IPS-18a (cell line): ENCODE measurements around the gene DCK.
A peak's percentile ranks its signal among the peaks of the same experiment; 100 is the strongest.
"Not testable (repeated sequence)": the region's sequence is repeated elsewhere in the genome, so short reads cannot be mapped to it uniquely, and the experiment has no call there.

Source experiments
- H3K27ac ChIP-seq: one replicate; pipeline ENCODE4 v1.5.1; 2013; ENCODE audit warnings: low read length
- H3K27me3 ChIP-seq: one replicate; pipeline ENCODE4 v1.6.1; 2013; ENCODE audit warnings: mild to moderate bottlenecking, low read length; ENCODE audit not compliant: control insufficient read depth, insufficient read depth
- H3K36me3 ChIP-seq: one replicate; pipeline ENCODE4 v1.6.1; 2013; ENCODE audit warnings: low read depth, low read length; ENCODE audit not compliant: control insufficient read depth
- H3K4me1 ChIP-seq: one replicate; pipeline ENCODE4 v1.6.1; 2013; ENCODE audit warnings: low read depth, low read length; ENCODE audit not compliant: control insufficient read depth
- H3K4me3 ChIP-seq: one replicate; pipeline ENCODE4 v1.5.1; 2013; ENCODE audit warnings: low read length
- H3K9ac ChIP-seq: one replicate; pipeline ENCODE4 v1.6.1; 2013; ENCODE audit warnings: mild to moderate bottlenecking, low read length, moderate library complexity
- H3K9me3 ChIP-seq: one replicate; pipeline ENCODE4 v1.6.1; 2013; ENCODE audit warnings: low read depth, low read length; ENCODE audit not compliant: control insufficient read depth

Gene DCK

DNA sequence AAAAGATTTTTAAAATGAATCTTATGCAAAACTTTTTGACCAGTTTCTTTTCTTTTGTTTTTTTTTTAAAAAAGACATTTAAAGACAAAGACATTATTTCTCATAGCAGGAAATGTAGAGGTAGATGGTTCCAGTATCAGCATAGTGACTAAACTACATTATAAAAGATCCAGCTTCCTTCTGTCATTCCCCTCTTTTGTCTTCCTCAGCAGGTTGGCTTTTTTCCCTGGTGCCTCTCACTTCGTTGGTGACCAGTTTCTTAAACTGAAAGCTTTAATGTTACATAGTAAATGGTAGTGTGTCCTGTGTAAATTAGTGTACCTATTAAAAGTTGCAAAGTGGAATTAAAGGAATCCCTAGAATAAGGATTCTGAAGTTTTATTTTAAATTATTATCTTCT lies 36.1 kb downstream of the DCK start:
- Histone ChIP-seq H3K27ac (no peak overlapping the region), H3K27me3 (no peaks in the 10 kb centered on the region), H3K9me3 (no peaks in the 10 kb centered on the region), H3K9ac (no peak overlapping the region), H3K4me3 (no peak overlapping the region), H3K4me1 (peaks cover 16% of the 10 kb centered on the region), H3K36me3 (peaks cover 25% of the 10 kb centered on the region)

DNA sequence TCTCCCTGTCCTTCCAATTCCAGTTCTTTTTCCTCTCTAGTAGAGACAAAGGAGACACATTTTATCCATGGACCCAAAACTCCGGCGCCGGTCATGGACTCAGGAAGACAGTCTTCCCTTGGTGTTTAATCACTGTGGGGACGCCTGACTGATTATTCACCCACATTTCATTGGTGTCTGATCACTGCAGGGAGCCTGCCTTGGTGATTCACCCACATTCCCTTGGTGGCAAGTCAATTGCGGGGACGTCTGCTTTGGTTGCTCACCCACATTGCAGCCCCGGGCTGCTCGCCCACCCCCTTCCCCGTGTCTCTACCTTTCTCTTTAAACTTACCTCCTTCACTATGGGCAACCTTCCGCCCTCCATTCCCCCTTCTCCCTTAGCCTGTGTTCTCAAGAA lies 38.7 kb downstream of the DCK start:
- not testable (repeated sequence) for H3K27ac ChIP-seq, H3K9me3 ChIP-seq, H3K9ac ChIP-seq, H3K4me3 ChIP-seq, H3K27me3 ChIP-seq
- Histone ChIP-seq H3K36me3 (peaks cover 17% of the 10 kb centered on the region), H3K4me1 (peaks cover 16% of the 10 kb centered on the region)

DNA sequence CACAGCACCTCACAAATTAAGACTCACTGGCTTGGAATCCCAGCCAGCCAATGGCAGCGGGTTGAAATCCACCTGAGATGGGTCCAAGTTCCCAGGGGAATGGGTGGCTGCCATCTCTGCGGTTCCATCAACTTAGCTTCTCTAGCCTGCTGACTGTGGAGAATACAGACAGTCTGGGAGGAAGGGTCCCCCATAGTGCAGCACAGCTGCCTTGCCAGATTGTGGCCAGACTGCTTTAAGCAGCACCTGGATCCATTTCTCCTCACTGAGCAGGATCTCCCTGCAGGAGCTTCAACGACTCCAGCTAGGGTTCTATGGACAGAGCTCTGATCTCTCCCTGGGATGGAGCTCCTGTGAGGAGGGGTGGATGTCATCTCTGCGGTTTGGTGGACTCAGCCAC lies 51.8 kb downstream of the DCK start:
- Histone ChIP-seq H3K27ac (no peak overlapping the region), H3K27me3 (no peaks in the 10 kb centered on the region), H3K9me3 (no peaks in the 10 kb centered on the region), H3K4me1 (no peaks in the 10 kb centered on the region), H3K36me3 (no peaks in the 10 kb centered on the region), H3K4me3 (no peak overlapping the region), H3K9ac (no peak overlapping the region)

DNA sequence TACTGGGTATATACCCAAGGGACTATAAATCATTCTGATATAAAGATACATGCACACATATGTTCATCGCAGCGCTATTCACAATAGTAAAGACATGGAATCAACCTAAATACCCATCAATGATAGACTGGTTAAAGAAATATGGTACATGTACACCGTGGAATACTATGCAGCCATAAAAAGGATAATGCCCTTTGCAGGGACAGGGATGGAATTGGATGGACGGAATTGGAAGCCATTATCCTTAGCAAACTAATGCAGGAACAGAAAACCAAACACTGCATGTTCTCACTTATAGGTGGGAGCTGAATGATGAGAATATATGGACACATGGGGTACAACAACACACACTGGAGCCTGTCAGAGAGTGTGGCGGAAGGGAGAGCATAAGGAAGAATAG lies 55.9 kb downstream of the DCK start:
- H3K36me3 ChIP-seq = no peaks in the 10 kb centered on the region
- H3K9ac ChIP-seq = no peak overlapping the region
- H3K9me3 ChIP-seq = peaks cover 5% of the 10 kb centered on the region
- no peak overlapping the region for H3K4me3 ChIP-seq
- no peak overlapping the region for H3K27ac ChIP-seq
- no peaks in the 10 kb centered on the region for H3K4me1 ChIP-seq
- H3K27me3 ChIP-seq = no peaks in the 10 kb centered on the region

DNA sequence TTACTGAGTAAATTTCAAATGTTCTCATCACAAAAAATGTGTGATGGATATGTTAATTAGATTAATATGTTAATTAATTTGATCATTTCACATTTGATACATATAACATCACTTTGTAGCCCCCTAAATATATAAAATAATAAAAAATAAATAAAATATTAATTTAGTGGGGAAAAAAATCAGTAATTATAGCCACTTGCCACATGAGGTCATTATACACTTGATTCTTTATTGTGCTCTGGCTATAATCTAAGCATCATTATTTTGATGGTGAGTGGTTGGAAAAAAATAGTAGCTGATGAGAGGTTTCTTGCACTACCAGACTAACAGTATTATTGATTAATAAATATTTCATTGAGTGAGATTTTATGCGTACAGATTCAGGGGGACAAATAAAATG lies 57.4 kb downstream of the DCK start:
- H3K9me3 ChIP-seq = peaks cover 5% of the 10 kb centered on the region
- no peak overlapping the region for H3K9ac ChIP-seq
- H3K4me3 ChIP-seq = no peak overlapping the region
- H3K4me1 ChIP-seq = no peaks in the 10 kb centered on the region
- no peak overlapping the region for H3K27ac ChIP-seq
- H3K36me3 ChIP-seq = no peaks in the 10 kb centered on the region
- H3K27me3 ChIP-seq = no peaks in the 10 kb centered on the region

DNA sequence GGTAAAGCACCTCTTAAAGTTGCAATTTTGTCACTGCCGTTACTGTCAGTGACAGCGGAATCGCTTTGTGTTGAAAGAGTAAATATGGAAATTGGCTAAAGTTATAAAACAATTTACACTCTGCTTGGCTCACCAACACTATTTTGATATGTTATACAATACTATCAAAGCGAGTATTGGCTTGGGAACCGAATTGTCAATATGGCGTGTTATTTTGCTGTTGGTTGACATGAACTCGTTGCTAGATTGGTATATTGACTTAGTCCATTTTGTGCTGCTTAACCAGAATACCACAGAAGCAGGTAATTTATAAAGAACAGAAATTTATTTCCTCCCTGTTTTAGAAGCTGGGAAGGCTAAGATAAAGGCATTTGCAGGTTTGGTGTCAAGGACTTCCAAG lies 58.6 kb downstream of the DCK start:
- Histone ChIP-seq H3K4me1 (no peaks in the 10 kb centered on the region), H3K36me3 (no peaks in the 10 kb centered on the region), H3K9ac (no peak overlapping the region), H3K9me3 (peaks cover 5% of the 10 kb centered on the region), H3K27me3 (no peaks in the 10 kb centered on the region), H3K27ac (no peak overlapping the region), H3K4me3 (no peak overlapping the region)

DNA sequence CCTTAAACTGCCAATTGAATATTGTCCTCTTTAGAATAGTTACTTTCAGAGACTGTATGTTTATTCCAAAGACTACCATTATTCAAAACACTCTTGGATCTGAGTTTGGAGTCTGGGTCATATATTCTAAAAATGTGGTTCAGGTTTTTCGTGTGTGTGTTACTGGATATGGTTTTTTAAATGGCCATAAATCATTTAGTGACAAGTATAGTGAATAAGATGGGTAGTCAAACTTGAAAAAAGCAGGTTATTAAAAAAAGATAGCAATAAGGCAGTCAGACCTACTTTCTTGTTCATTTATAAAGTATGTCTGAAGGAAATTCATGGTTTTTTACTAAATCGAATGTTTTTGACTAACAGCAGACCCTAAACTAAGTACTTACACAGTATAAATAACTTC lies 59.3 kb downstream of the DCK start:
- H3K4me1 ChIP-seq = no peaks in the 10 kb centered on the region
- no peak overlapping the region for H3K9ac ChIP-seq
- H3K9me3 ChIP-seq = peaks cover 5% of the 10 kb centered on the region
- H3K36me3 ChIP-seq = no peaks in the 10 kb centered on the region
- no peak overlapping the region for H3K4me3 ChIP-seq
- no peaks in the 10 kb centered on the region for H3K27me3 ChIP-seq
- H3K27ac ChIP-seq = no peak overlapping the region

DNA sequence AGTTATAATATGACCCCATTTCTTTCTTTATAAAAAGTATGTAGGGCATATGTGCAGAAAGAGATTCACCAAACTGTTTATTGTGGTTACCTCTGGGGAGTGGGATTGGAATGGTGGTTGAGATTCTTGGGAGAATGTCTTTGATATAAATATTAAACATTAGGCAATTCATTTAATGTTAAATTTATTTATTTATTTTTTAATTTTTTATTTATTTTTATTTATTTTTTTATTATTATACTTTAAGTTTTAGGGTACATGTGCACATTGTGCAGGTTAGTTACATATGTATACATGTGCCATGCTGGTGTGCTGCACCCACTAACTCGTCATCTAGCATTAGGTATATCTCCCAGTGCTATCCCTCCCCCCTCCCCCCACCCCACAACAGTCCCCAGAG lies 60.2 kb downstream of the DCK start:
- not testable (repeated sequence) for H3K4me1 ChIP-seq, H3K4me3 ChIP-seq, H3K9ac ChIP-seq, H3K36me3 ChIP-seq, H3K27ac ChIP-seq, H3K9me3 ChIP-seq, H3K27me3 ChIP-seq

DNA sequence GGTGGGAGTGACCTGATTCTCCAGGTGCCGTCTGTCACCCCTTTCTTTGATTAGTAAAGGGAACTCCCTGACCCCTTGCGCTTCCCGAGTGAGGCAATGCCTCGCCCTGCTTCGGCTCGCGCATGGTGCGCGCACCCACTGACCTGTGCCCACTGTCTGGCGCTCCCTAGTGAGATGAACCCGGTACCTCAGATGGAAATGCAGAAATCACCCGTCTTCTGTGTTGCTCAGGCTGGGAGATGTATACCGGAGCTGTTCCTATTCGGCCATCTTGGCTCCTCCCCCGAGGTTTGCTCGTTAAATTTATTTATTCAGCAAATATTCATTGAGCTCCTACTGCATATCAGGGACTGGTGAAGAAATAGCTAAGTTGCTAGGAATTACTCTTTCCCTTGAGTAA lies 66.1 kb downstream of the DCK start:
- not testable (repeated sequence) for H3K4me1 ChIP-seq, H3K36me3 ChIP-seq, H3K27me3 ChIP-seq, H3K9ac ChIP-seq, H3K9me3 ChIP-seq, H3K27ac ChIP-seq
- peak overlapping the region; percentile 39 for H3K4me3 ChIP-seq

DNA sequence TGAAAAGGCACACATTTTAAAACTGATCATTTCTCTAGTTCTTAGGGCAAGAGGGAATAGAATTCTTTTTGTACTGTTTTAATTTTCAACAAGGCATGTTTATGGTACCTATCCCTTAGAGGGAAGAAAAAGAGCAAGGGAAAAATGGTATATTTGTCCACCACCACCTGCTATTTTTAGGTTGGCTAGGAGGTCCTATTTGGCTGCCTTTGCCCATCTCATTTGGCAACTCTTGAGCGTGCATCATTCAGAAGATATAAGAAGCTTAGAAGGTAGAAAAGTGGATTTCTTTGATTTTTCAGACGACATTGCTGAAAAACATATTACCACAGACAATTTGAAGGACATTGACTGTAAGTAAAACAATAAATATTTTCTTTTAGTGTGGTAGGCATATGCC lies 69.0 kb downstream of the DCK start:
- H3K4me3 ChIP-seq = no peak overlapping the region
- no peaks in the 10 kb centered on the region for H3K27me3 ChIP-seq
- no peaks in the 10 kb centered on the region for H3K36me3 ChIP-seq
- no peak overlapping the region for H3K27ac ChIP-seq
- H3K9me3 ChIP-seq = no peaks in the 10 kb centered on the region
- no peak overlapping the region for H3K9ac ChIP-seq
- no peaks in the 10 kb centered on the region for H3K4me1 ChIP-seq

DNA sequence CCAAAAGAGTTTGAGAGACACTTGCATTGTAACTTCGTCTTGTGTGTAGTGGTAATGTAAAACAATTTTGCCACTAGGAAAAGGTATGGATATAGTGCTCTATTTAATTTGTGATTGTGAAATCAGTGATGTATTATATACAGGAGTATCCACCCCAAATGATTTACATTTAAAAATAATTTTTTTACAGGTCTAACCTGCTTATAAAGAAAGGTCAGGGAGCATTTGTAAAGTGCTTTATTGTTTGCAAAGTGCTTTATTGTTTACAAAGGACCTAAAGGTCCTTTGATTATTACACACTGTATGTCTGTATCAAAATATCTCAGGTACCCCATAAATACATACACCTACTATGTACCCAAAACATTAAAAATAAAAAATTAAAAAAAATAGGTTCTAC lies 70.3 kb downstream of the DCK start:
- Histone ChIP-seq H3K36me3 (no peaks in the 10 kb centered on the region), H3K27me3 (no peaks in the 10 kb centered on the region), H3K27ac (no peak overlapping the region), H3K4me3 (no peak overlapping the region), H3K9me3 (no peaks in the 10 kb centered on the region), H3K4me1 (no peaks in the 10 kb centered on the region), H3K9ac (no peak overlapping the region)

DNA sequence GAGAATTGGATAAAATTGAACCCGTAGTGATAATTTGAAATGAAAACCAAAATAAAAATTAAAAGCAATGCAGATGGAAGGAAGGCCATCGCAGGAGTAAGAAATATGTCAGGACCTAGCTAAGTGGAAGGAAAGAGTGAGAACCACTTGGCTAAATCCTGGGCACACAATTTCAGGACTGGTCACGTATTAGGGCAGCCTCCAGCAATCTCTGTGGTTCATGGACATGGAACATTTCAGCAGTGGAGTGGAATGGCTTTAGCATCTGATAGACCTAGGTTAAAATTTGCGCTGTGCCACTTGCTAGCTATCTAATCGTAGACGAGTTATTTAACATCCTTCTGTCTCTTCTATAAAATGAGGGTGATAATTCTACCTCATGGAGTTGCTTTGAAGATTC lies 71.1 kb downstream of the DCK start:
- Histone ChIP-seq H3K27ac (no peak overlapping the region), H3K9me3 (no peaks in the 10 kb centered on the region), H3K9ac (no peak overlapping the region), H3K36me3 (no peaks in the 10 kb centered on the region), H3K4me3 (no peak overlapping the region), H3K27me3 (no peaks in the 10 kb centered on the region), H3K4me1 (no peaks in the 10 kb centered on the region)
